ENCODE results near the gene GARIN5A.

GRCh38 chr19:50428772-50429463 is 47.7 kb downstream of the GARIN5A start:
- no peak for TF ChIP-seq CTCF (IDR thresholded peaks at IDR 0.05)
- no peak for TF ChIP-seq TAF1 (IDR thresholded peaks at IDR 0.05; ENCODE audit: borderline replicate concordance, low read depth, low read length)
- no peak for TF ChIP-seq TCF12 (IDR thresholded peaks at IDR 0.05)
- TF ChIP-seq POLR2AphosphoS5 (IDR thresholded peaks at IDR 0.05; ENCODE audit: low read depth, low read length): no peak
- TF ChIP-seq GABPA (IDR thresholded peaks at IDR 0.05; ENCODE audit: low read depth): no peak
- TF ChIP-seq USF2 (IDR thresholded peaks at IDR 0.05; ENCODE audit: borderline replicate concordance, low read depth, low read length): no peak
- no peak for TF ChIP-seq GATA2 (CRISPR knock-in tag; IDR thresholded peaks at IDR 0.05)
- TF ChIP-seq RAD21 (IDR thresholded peaks at IDR 0.05; ENCODE audit: low read length): no peak
- TF ChIP-seq RCOR1 (IDR thresholded peaks at IDR 0.05; ENCODE audit: low read length): no peak
- no peak for TF ChIP-seq EZH2phosphoT487 (IDR thresholded peaks at IDR 0.05; ENCODE audit: borderline replicate concordance, low read depth)
- TF ChIP-seq FOXM1 (IDR thresholded peaks at IDR 0.05; ENCODE audit: low read depth): no peak
- TF ChIP-seq EP300 (IDR thresholded peaks at IDR 0.05; ENCODE audit: borderline replicate concordance in 1 of 2, low read depth in 1 of 2, low read length in 1 of 2): no peak

Data from SK-N-SH (cell line).